Suprapubic skin (tissue), 3 donors: ENCODE data around the gene NSG2.

ENCODE experiments used
- CTCF ChIP-seq, 2 donors: fragments of 200-600 bp in 1 of 2; fragments of 450-650 bp in 1 of 2; sonication (generic) in 1 of 2; IDR thresholded peaks; one replicate each; pipeline ENCODE4 v1.5.1; 2016 to 2019; ENCODE audit warnings: antibody characterized with exemption in 2 of 2, mild to moderate bottlenecking in 1 of 2, moderate library complexity in 1 of 2
- POLR2A ChIP-seq, 2 donors: fragments of 450-650 bp; IDR thresholded peaks; one replicate each; pipeline ENCODE4 v1.6.1; 2017; ENCODE audit warnings: antibody characterized with exemption in 2 of 2, mild to moderate bottlenecking in 2 of 2, moderate library complexity in 2 of 2

DNA sequence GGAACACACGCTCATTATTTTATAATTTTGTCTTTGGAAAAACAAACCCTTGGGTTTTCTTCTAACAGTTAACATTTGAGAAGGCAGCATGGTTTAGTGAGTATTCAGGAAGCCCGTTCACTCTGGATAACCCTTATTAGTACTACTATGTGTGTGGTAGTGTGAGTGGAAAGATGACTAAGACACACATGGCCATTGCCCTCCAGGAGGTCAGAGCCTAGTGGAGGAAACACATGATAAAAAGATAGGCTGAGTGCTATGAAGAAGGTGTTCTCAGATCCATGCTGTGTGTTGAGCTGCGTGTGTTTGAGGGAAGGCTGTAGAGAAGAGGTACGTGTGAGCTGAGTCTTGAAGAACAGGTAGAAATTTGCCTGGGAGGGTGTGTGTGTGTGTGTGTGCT lies 48.2 kb upstream of the NSG2 start:
- no peak for TF ChIP-seq CTCF (IDR thresholded peaks at IDR 0.05)
- no peak for TF ChIP-seq POLR2A (IDR thresholded peaks at IDR 0.05)
